ENCODE results near the gene FCER2. TPM values are rescaled to one million over a fixed set of nuclear protein-coding genes. Genes with fewer than 3 reads are reported as not detected.

Gene FCER2
- total and polyA plus RNA-seq, 2 of the 4 experiments (the other 2 are of a cell fraction) = not detected

DNA sequence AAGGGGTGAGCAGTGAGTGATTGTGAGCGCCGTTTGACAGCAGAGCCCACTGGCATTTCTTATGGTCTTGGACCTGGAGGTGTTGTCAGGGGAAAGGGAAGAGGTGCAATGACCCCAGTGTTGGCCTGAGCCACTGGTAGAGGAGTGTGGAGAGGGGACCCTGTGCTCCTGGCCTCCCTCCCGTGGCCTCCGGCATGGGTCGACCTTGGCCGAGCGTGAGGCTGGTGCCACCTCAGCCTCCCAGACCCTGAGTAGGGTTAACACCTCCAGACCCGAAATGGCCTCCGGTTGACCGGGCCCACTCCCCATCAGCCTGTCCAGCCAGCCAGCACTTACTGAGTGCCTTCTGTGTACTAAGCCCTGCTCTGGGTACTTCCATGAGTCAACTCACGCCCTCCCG is 14.8 kb downstream of the FCER2 start:
- peaks cover 3% of the 10 kb centered on the region; the same call in 1 of the 2 replicates for H3K27me3 ChIP-seq (ENCODE audit: control insufficient read depth, insufficient read depth, low read length)
- no peak overlapping the region for H2BK15ac ChIP-seq (ENCODE audit: low read depth, low read length)
- no peak overlapping the region for H2AFZ ChIP-seq (replicated peaks; ENCODE audit: low read length, poor library complexity)
- H3K36me3 ChIP-seq (ENCODE audit: control insufficient read depth, insufficient read depth, low read length) = peaks cover 11% of the 10 kb centered on the region; the same call in 1 of the 2 replicates
- peaks cover 0 to 14% of the 10 kb centered on the region in 2 experiments; a peak in 2 of 4 replicates for H3K79me1 ChIP-seq (ENCODE audit: low read depth in 1 of 2, low read length in 2 of 2)
- BruUV-seq (replicated peaks) = no TSS peak
- peaks cover 10% of the 10 kb centered on the region for H4K20me1 ChIP-seq (ENCODE audit: insufficient read depth, low read length)
- H2BK120ac ChIP-seq (ENCODE audit: low read depth, low read length) = no peak overlapping the region
- H3K14ac ChIP-seq (replicated peaks; ENCODE audit: low read depth, low read length) = no peak overlapping the region
- no peak overlapping the region for H2AK9ac ChIP-seq (replicated peaks; ENCODE audit: low read depth, low read length, poor library complexity)
- no peak overlapping the region for H3K4me2 ChIP-seq (ENCODE audit: low read depth, low read length)
- TF ChIP-seq FOS (IDR thresholded peaks at IDR 0.05; ENCODE audit: low read depth, low read length) (no peak), MAZ (IDR thresholded peaks at IDR 0.05; ENCODE audit: borderline replicate concordance, low read depth, low read length) (no peak), BHLHE40 (IDR thresholded peaks at IDR 0.05; ENCODE audit: low read depth, low read length) (no peak), MXI1 (IDR thresholded peaks at IDR 0.05; ENCODE audit: borderline replicate concordance, low read depth, low read length) (no peak), MAFK (IDR thresholded peaks at IDR 0.05; ENCODE audit: low read depth, low read length) (no peak), CEBPB (IDR thresholded peaks at IDR 0.05; ENCODE audit: low read depth, low read length) (no peak), RCOR1 (IDR thresholded peaks at IDR 0.05; ENCODE audit: insufficient replicate concordance, low read length) (no peak), RAD21 (IDR thresholded peaks at IDR 0.05; ENCODE audit: low read length) (no peak), CHD1 (IDR thresholded peaks at IDR 0.05; ENCODE audit: low read depth, low read length) (no peak), NFE2L2 (IDR thresholded peaks at IDR 0.05; ENCODE audit: low read depth, low read length) (no peak), RFX5 (IDR thresholded peaks at IDR 0.05; ENCODE audit: low read depth, low read length) (no peak), POLR2A (IDR thresholded peaks at IDR 0.05; ENCODE audit: low read depth, low read length) (no peak), SMC3 (IDR thresholded peaks at IDR 0.05; ENCODE audit: low read depth, low read length) (no peak)
- TF ChIP-seq, protein P1, sequence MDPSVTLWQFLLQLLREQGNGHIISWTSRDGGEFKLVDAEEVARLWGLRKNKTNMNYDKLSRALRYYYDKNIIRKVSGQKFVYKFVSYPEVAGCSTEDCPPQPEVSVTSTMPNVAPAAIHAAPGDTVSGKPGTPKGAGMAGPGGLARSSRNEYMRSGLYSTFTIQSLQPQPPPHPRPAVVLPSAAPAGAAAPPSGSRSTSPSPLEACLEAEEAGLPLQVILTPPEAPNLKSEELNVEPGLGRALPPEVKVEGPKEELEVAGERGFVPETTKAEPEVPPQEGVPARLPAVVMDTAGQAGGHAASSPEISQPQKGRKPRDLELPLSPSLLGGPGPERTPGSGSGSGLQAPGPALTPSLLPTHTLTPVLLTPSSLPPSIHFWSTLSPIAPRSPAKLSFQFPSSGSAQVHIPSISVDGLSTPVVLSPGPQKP (IDR thresholded peaks at IDR 0.05; ENCODE audit: borderline replicate concordance, low read depth, low read length) = no peak
- TF ChIP-seq, protein P2, sequence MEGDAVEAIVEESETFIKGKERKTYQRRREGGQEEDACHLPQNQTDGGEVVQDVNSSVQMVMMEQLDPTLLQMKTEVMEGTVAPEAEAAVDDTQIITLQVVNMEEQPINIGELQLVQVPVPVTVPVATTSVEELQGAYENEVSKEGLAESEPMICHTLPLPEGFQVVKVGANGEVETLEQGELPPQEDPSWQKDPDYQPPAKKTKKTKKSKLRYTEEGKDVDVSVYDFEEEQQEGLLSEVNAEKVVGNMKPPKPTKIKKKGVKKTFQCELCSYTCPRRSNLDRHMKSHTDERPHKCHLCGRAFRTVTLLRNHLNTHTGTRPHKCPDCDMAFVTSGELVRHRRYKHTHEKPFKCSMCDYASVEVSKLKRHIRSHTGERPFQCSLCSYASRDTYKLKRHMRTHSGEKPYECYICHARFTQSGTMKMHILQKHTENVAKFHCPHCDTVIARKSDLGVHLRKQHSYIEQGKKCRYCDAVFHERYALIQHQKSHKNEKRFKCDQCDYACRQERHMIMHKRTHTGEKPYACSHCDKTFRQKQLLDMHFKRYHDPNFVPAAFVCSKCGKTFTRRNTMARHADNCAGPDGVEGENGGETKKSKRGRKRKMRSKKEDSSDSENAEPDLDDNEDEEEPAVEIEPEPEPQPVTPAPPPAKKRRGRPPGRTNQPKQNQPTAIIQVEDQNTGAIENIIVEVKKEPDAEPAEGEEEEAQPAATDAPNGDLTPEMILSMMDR (conservative IDR thresholded peaks at IDR 0.05; ENCODE audit: low read depth, low read length) = no peak
- TF ChIP-seq, protein P3, sequence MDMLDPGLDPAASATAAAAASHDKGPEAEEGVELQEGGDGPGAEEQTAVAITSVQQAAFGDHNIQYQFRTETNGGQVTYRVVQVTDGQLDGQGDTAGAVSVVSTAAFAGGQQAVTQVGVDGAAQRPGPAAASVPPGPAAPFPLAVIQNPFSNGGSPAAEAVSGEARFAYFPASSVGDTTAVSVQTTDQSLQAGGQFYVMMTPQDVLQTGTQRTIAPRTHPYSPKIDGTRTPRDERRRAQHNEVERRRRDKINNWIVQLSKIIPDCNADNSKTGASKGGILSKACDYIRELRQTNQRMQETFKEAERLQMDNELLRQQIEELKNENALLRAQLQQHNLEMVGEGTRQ (IDR thresholded peaks at IDR 0.05; ENCODE audit: low read depth, low read length) = no peak
- H3K27ac ChIP-seq (ENCODE audit: insufficient read depth, low read length) = no peak overlapping the region
- H2BK20ac ChIP-seq (ENCODE audit: low read depth, low read length) = no peak overlapping the region
- in situ Hi-C loops (cut with MboI; ENCODE audit: low sequenced_read_pairs) (loop anchor here (10.0 kb wide), 1 partner anchor 108 kb away; no protein-coding TSS in a partner anchor), intact Hi-C loops (cut with micrococcal nuclease) (no loop called here), dilution Hi-C loops (cut with HindIII; ENCODE audit: low sequenced_read_pairs, unreplicated experiment) (no loop called here)
- H3K4ac ChIP-seq (ENCODE audit: low read depth, low read length) = no peak overlapping the region
- no peak overlapping the region for H3K4me3 ChIP-seq (ENCODE audit: insufficient read depth, low read depth, low read length)
- H4K5ac ChIP-seq (ENCODE audit: low read depth, low read length) = no peak overlapping the region
- no peaks in the 10 kb centered on the region for H3K4me1 ChIP-seq (ENCODE audit: control insufficient read depth, insufficient read depth, low read length)
- no peak overlapping the region for H4K8ac ChIP-seq (ENCODE audit: low read depth in 2 of 2, low read length in 2 of 2)
- ChIA-PET POLR2A (ENCODE audit: unreplicated experiment) (no interaction called here), CTCF (no interaction called here)
- no peak overlapping the region for H2BK5ac ChIP-seq (ENCODE audit: low read depth, low read length, poor library complexity, severe bottlenecking)
- H2AK5ac ChIP-seq (ENCODE audit: low read depth, low read length) = no peak overlapping the region
- H3K9me1 ChIP-seq (ENCODE audit: insufficient read depth, low read length) = no peaks in the 10 kb centered on the region
- H3K18ac ChIP-seq (ENCODE audit: low read depth, low read length) = no peak overlapping the region
- DNase-seq (no peak), ATAC-seq (ENCODE audit: low read depth) (no peak)
- H3K9me3 ChIP-seq (ENCODE audit: control insufficient read depth, insufficient read depth, low read length) = peaks cover 2% of the 10 kb centered on the region; the same call in 1 of the 2 replicates
- no peak overlapping the region for H3K9ac ChIP-seq (ENCODE audit: low read depth, low read length)
- no peak overlapping the region for H4K91ac ChIP-seq (ENCODE audit: insufficient read depth, low read depth, low read length)
- WGBS, 2 experiments (ENCODE audit: extremely low coverage in 2 of 2, insufficient read length in 1 of 2) = 67% methylated on average over 2 of the region's 12 CpGs; no CpG with 5 or more reads in 1 of the 2 experiments
- no peak overlapping the region for H3K23ac ChIP-seq (ENCODE audit: low read depth, low read length)
- H3K56ac ChIP-seq (ENCODE audit: extremely low read depth, insufficient read depth, low read length) = no peak overlapping the region
